Measurements from ENCODE around the gene CYP2A6.

DNA sequence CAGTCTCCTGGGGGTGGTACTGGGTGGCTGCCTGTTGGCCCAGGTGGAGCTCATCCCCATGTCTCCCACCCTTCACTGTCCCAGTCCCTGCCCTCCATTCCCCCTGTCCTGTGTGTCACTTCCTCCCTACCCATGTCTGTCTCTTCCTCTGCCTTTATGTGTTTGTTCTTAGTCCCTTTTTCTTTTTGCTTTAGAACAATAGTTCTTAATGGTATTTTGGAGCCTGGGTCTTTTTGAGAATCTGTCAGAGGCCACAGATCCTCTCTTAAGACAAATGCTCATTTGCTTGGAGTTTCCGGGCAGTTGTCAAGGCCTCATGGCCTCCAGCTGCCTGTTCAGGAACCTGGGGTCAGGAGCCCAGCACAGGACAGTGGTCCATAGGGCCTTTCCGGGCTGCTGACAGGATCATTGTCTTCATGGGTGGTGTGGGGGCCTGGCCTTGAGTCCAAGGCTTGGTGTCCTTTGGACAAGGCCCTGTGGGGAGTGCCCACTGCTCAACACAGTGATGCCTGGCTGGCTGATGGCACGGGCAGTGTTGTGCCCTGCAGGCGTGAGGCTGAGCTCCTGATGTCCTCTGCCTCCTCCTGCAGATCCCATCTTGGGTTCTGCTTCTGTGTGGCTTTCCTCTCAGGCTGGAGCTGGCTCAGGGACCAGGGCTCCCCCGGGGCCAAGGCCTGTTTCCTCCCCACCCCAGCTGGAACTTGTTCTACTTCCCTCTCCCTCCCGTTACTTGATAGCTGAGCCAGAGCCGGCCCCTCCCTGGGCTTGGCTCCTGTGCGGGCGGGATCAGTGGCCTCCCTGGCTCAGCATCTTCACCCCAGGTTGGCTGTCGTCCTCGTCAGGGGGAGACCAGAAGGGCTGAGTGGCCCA is 47.7 kb downstream of the CYP2A6 start:
- TF ChIP-seq, protein P1, sequence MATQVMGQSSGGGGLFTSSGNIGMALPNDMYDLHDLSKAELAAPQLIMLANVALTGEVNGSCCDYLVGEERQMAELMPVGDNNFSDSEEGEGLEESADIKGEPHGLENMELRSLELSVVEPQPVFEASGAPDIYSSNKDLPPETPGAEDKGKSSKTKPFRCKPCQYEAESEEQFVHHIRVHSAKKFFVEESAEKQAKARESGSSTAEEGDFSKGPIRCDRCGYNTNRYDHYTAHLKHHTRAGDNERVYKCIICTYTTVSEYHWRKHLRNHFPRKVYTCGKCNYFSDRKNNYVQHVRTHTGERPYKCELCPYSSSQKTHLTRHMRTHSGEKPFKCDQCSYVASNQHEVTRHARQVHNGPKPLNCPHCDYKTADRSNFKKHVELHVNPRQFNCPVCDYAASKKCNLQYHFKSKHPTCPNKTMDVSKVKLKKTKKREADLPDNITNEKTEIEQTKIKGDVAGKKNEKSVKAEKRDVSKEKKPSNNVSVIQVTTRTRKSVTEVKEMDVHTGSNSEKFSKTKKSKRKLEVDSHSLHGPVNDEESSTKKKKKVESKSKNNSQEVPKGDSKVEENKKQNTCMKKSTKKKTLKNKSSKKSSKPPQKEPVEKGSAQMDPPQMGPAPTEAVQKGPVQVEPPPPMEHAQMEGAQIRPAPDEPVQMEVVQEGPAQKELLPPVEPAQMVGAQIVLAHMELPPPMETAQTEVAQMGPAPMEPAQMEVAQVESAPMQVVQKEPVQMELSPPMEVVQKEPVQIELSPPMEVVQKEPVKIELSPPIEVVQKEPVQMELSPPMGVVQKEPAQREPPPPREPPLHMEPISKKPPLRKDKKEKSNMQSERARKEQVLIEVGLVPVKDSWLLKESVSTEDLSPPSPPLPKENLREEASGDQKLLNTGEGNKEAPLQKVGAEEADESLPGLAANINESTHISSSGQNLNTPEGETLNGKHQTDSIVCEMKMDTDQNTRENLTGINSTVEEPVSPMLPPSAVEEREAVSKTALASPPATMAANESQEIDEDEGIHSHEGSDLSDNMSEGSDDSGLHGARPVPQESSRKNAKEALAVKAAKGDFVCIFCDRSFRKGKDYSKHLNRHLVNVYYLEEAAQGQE (IDR thresholded peaks at IDR 0.05): no peak
- TF ChIP-seq, protein P2, sequence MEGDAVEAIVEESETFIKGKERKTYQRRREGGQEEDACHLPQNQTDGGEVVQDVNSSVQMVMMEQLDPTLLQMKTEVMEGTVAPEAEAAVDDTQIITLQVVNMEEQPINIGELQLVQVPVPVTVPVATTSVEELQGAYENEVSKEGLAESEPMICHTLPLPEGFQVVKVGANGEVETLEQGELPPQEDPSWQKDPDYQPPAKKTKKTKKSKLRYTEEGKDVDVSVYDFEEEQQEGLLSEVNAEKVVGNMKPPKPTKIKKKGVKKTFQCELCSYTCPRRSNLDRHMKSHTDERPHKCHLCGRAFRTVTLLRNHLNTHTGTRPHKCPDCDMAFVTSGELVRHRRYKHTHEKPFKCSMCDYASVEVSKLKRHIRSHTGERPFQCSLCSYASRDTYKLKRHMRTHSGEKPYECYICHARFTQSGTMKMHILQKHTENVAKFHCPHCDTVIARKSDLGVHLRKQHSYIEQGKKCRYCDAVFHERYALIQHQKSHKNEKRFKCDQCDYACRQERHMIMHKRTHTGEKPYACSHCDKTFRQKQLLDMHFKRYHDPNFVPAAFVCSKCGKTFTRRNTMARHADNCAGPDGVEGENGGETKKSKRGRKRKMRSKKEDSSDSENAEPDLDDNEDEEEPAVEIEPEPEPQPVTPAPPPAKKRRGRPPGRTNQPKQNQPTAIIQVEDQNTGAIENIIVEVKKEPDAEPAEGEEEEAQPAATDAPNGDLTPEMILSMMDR (IDR thresholded peaks at IDR 0.05; ENCODE audit: low read depth, low read length, missing input control): no peak
- TF ChIP-seq FOXA1 (IDR thresholded peaks at IDR 0.05): no peak
- TF ChIP-seq GABPA (IDR thresholded peaks at IDR 0.05 in 1 of 2, conservative IDR thresholded peaks at IDR 0.05 in 1 of 2): no peak
- no peak for TF ChIP-seq TAF1 (conservative IDR thresholded peaks at IDR 0.05)
- no peak for TF ChIP-seq RAD21 (IDR thresholded peaks at IDR 0.05)
- TF ChIP-seq HNF4A (conservative IDR thresholded peaks at IDR 0.05): no peak
